IPS-15b (cell line): Measurements from ENCODE around the gene FBXL13.
"Not testable (repeated sequence)": the region's sequence is repeated elsewhere in the genome, so short reads cannot be mapped to it uniquely, and the experiment has no call there.

Experiments
- H3K27me3 ChIP-seq: one replicate; pipeline ENCODE4 v1.6.1; 2013; ENCODE audit warnings: low read length; ENCODE audit not compliant: control insufficient read depth, insufficient read depth
- H3K36me3 ChIP-seq: one replicate; pipeline ENCODE4 v1.6.1; 2013; ENCODE audit warnings: low read length; ENCODE audit not compliant: control insufficient read depth, insufficient read depth
- H3K4me1 ChIP-seq: one replicate; pipeline ENCODE4 v1.6.1; 2013; ENCODE audit warnings: mild to moderate bottlenecking, low read length; ENCODE audit not compliant: control insufficient read depth, insufficient read depth
- H3K4me3 ChIP-seq: one replicate; pipeline ENCODE4 v1.5.1; 2013; ENCODE audit warnings: low read depth, low read length
- H3K9ac ChIP-seq: one replicate; pipeline ENCODE4 v1.6.1; 2013; ENCODE audit warnings: low read depth, mild to moderate bottlenecking, low read length
- H3K9me3 ChIP-seq: one replicate; pipeline ENCODE4 v1.6.1; 2013; ENCODE audit warnings: mild to moderate bottlenecking, low read length; ENCODE audit not compliant: control insufficient read depth, insufficient read depth

FBXL13 gene

GRCh38 chr7:102788770-102789169, 285.8 kb downstream of the FBXL13 start:
- H3K4me1 ChIP-seq, H3K27me3 ChIP-seq, H3K36me3 ChIP-seq, H3K9ac ChIP-seq, H3K9me3 ChIP-seq, H3K4me3 ChIP-seq: not testable (repeated sequence)

- H3K4me1 ChIP-seq, H3K4me3 ChIP-seq, H3K9ac ChIP-seq, H3K27me3 ChIP-seq, H3K9me3 ChIP-seq, H3K36me3 ChIP-seq: not testable (repeated sequence)
Measured at GRCh38 chr7:102780926-102781325, 293.7 kb downstream of the FBXL13 start.

GRCh38 chr7:102778663-102779062, 295.9 kb downstream of the FBXL13 start:
- H3K27me3 ChIP-seq, H3K9me3 ChIP-seq, H3K9ac ChIP-seq, H3K4me1 ChIP-seq, H3K36me3 ChIP-seq, H3K4me3 ChIP-seq: not testable (repeated sequence)

GRCh38 chr7:102776217-102776616, 298.4 kb downstream of the FBXL13 start:
- not testable (repeated sequence) for H3K9me3 ChIP-seq, H3K9ac ChIP-seq, H3K4me3 ChIP-seq, H3K36me3 ChIP-seq, H3K27me3 ChIP-seq, H3K4me1 ChIP-seq

GRCh38 chr7:102770467-102770866, 304.1 kb downstream of the FBXL13 start:
- not testable (repeated sequence) for H3K9me3 ChIP-seq, H3K4me3 ChIP-seq, H3K27me3 ChIP-seq, H3K36me3 ChIP-seq, H3K4me1 ChIP-seq, H3K9ac ChIP-seq

GRCh38 chr7:102769657-102770192, 304.9 kb downstream of the FBXL13 start:
- H3K9me3 ChIP-seq, H3K9ac ChIP-seq, H3K4me1 ChIP-seq, H3K27me3 ChIP-seq, H3K4me3 ChIP-seq, H3K36me3 ChIP-seq: not testable (repeated sequence)

GRCh38 chr7:102763295-102763905, 311.2 kb downstream of the FBXL13 start:
- not testable (repeated sequence) for H3K36me3 ChIP-seq, H3K4me1 ChIP-seq, H3K9me3 ChIP-seq, H3K9ac ChIP-seq, H3K27me3 ChIP-seq, H3K4me3 ChIP-seq
